Activated naive CD4-positive, alpha-beta T cell treated with anti-CD3 and anti-CD28 coated beads, Interleukin-2, amount 10 ng/mL, durations not matched to agents 7 days and 5 days (primary cell): ENCODE results near the gene CHD6.
A peak's percentile ranks its signal among the peaks of the same experiment; 100 is the strongest.

ENCODE experiments used
- CTCF ChIA-PET: fragments of 350-600 bp; sonication (Branson Sonifier 250); formaldehyde crosslinking; loops from one replicate; lab custom pipeline; 2021; ENCODE audit warnings: antibody characterized with exemption; lab: Charles Lee
- DNase-seq: peaks from one replicate; pipeline ENCODE4 v3.0.0-alpha.2; 2020
- H3K27ac Mint-ChIP-seq: one replicate; pipeline ENCODE4 v1.8.0; 2021; ENCODE audit warnings: mild to moderate bottlenecking, moderate library complexity, mixed read lengths
- H3K27me3 Mint-ChIP-seq: one replicate; pipeline ENCODE4 v1.8.0; 2021; ENCODE audit warnings: mild to moderate bottlenecking, mixed read lengths
- H3K36me3 Mint-ChIP-seq: one replicate; pipeline ENCODE4 v1.8.0; 2021; ENCODE audit warnings: mixed read lengths
- H3K4me1 Mint-ChIP-seq: one replicate; pipeline ENCODE4 v1.8.0; 2021; ENCODE audit warnings: mixed read lengths
- H3K4me3 Mint-ChIP-seq: one replicate; pipeline ENCODE4 v1.8.0; 2021; ENCODE audit warnings: mild to moderate bottlenecking, moderate library complexity, mixed read lengths
- H3K9me3 Mint-ChIP-seq: one replicate; pipeline ENCODE4 v1.8.0; 2021; ENCODE audit warnings: mixed read lengths

The CHD6 gene

GRCh38 chr20:41616228-41616627, 1.9 kb downstream of the CHD6 start:
- peak overlapping the region; percentile 53 for H3K27ac Mint-ChIP-seq

DNA sequence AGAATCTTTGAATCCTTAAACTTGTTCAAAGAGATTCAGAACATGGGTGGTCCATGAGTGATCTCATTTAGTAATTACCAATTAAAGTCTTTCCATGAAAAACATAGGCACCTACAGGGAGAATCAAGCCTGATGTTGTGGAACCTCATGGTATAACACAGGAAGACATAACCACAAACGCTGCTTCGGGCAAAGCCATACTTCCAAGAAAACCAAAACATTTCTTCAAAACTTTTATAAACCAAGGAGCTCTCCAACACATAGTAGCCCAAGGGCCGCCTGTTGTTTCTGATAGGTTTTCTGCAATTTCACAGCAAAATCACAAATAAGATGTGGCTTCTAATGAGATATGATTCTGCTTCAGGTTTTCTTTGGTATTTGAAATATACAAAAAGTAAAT, 2.5 kb downstream of the CHD6 start:
- H3K27ac Mint-ChIP-seq, result no peak overlapping the region
- H3K9me3 Mint-ChIP-seq, result no peaks in the 10 kb centered on the region
- CTCF ChIA-PET, result interaction anchor here (0.6 kb wide), 1 partner anchor 360 kb away, joined by 3 read pairs; no protein-coding TSS in a partner anchor
- H3K4me3 Mint-ChIP-seq, result no peak overlapping the region
- peaks cover 41% of the 10 kb centered on the region for H3K4me1 Mint-ChIP-seq
- H3K36me3 Mint-ChIP-seq, result peaks cover 3% of the 10 kb centered on the region
- H3K27me3 Mint-ChIP-seq, result peaks cover 9% of the 10 kb centered on the region
- no peak for DNase-seq

More at GRCh38 chr20:41616228-41616627, 1.9 kb downstream of the CHD6 start:
- H3K27me3 Mint-ChIP-seq, result peaks cover 9% of the 10 kb centered on the region
- peaks cover 41% of the 10 kb centered on the region for H3K4me1 Mint-ChIP-seq
- peaks cover 3% of the 10 kb centered on the region for H3K36me3 Mint-ChIP-seq
- no peaks in the 10 kb centered on the region for H3K9me3 Mint-ChIP-seq
- DNase-seq, result no peak
- peak overlapping the region; percentile 91 for H3K4me3 Mint-ChIP-seq
- CTCF ChIA-PET, result no interaction called here

DNA sequence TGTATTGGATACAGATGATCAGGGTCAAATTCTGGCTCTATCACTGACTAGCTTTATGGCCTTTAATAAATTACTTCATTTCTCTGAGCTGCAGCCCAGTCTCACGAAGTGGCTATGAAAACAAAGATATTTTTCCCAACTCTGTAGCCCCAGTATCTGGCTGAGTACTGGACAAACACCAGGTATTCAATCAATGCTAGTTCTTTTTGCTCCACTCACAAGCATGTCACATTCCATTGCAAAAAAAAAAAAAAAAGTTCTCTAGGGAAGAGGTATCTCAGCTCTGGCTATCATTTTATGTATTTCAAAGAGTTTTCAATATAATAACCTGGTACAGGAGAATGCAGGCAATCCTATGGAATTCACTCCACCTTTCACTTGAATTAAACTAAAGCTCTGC, 3.1 kb downstream of the CHD6 start:
- no peaks in the 10 kb centered on the region for H3K9me3 Mint-ChIP-seq
- no peak for DNase-seq
- H3K4me3 Mint-ChIP-seq, result no peak overlapping the region
- no peak overlapping the region for H3K27ac Mint-ChIP-seq
- H3K36me3 Mint-ChIP-seq, result peaks cover 3% of the 10 kb centered on the region
- H3K27me3 Mint-ChIP-seq, result peaks cover 8% of the 10 kb centered on the region
- peaks cover 41% of the 10 kb centered on the region for H3K4me1 Mint-ChIP-seq
- CTCF ChIA-PET, result interaction anchor here (0.6 kb wide), 1 partner anchor 360 kb away, joined by 3 read pairs; no protein-coding TSS in a partner anchor

GRCh38 chr20:41613321-41613720, 4.9 kb downstream of the CHD6 start:
- Mint-ChIP-seq H3K9me3 (no peaks in the 10 kb centered on the region), H3K27me3 (no peaks in the 10 kb centered on the region), H3K4me3 (no peak overlapping the region), H3K36me3 (peaks cover 3% of the 10 kb centered on the region), H3K27ac (no peak overlapping the region), H3K4me1 (peaks cover 33% of the 10 kb centered on the region)
- DNase-seq, result no peak
- CTCF ChIA-PET, result no interaction called here

DNA sequence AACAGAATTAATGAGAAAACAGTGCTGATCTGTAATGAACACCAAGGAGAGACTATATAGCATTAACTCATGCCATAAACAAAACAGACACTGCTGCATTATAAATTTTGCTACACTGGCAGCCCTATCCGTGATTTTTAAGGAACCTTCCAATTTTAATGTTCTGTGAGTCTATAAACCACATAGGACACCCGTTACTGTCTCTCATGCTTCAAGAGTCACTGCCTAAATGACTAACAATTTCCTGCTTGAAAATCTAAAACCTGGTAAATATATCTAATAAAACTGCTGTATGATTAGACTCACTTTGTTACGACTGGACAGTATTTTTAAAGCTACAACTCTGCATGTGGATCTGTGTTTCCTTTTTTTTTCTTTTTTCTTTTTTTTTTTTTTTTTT, 8.7 kb downstream of the CHD6 start:
- Mint-ChIP-seq H3K4me1 (peaks cover 8% of the 10 kb centered on the region), H3K27ac (no peak overlapping the region), H3K36me3 (peaks cover 2% of the 10 kb centered on the region), H3K27me3 (no peaks in the 10 kb centered on the region), H3K4me3 (no peak overlapping the region), H3K9me3 (no peaks in the 10 kb centered on the region)
- no peak for DNase-seq
- CTCF ChIA-PET, result no interaction called here

DNA sequence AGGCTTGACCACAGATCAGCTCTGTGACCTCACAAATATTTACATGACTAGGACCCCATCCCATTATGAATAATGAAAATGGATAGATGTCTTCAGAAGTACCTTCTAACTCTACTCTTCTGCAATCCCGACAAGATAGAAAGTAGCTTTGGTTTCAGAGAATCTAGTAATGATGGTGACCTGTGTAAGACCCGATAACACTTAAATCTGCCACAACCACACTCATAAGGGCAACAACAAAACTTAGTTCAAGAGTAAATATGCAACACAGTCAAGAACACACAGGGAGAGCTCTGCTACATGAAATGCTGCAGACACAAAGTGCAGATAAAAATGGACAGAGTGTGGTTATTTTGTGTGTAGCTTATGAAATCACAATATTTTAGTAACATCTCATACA, 9.6 kb downstream of the CHD6 start:
- no peak overlapping the region for H3K27ac Mint-ChIP-seq
- no peaks in the 10 kb centered on the region for H3K9me3 Mint-ChIP-seq
- DNase-seq, result no peak
- CTCF ChIA-PET, result no interaction called here
- peaks cover 6% of the 10 kb centered on the region for H3K4me1 Mint-ChIP-seq
- H3K36me3 Mint-ChIP-seq, result peaks cover 2% of the 10 kb centered on the region
- no peak overlapping the region for H3K4me3 Mint-ChIP-seq
- H3K27me3 Mint-ChIP-seq, result no peaks in the 10 kb centered on the region

DNA sequence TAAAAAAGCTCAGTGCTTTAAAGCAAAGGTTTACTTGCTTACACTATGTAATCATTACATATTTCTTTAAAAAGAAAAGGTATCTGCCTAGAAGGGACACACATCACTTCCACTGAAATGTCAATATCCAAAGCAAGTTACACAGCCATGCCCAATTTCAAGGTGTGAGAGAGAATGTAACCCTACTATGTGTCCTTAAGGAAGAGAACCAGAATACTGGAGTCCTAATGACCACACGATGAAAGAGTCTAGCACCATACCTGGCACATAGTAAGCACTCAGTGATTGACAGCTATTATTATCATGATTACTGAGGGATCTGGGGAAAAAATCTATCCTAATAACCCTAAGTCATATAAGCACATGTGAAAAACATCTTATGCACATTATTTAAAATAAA, 10.4 kb downstream of the CHD6 start:
- Mint-ChIP-seq H3K4me1 (peaks cover 6% of the 10 kb centered on the region), H3K9me3 (no peaks in the 10 kb centered on the region), H3K36me3 (peaks cover 2% of the 10 kb centered on the region), H3K27me3 (no peaks in the 10 kb centered on the region), H3K27ac (no peak overlapping the region), H3K4me3 (no peak overlapping the region)
- CTCF ChIA-PET, result interaction anchor here (0.7 kb wide), 1 partner anchor 14 kb away, joined by 3 read pairs; no protein-coding TSS in a partner anchor
- DNase-seq, result no peak

GRCh38 chr20:41604002-41604401, 14.2 kb downstream of the CHD6 start:
- Mint-ChIP-seq H3K4me3 (no peak overlapping the region), H3K27ac (no peak overlapping the region), H3K27me3 (no peaks in the 10 kb centered on the region), H3K36me3 (peaks cover 19% of the 10 kb centered on the region), H3K4me1 (peaks cover 4% of the 10 kb centered on the region), H3K9me3 (peaks cover 28% of the 10 kb centered on the region)
- CTCF ChIA-PET, result no interaction called here
- no peak for DNase-seq

- no peak for DNase-seq
- H3K27ac Mint-ChIP-seq, result no peak overlapping the region
- no peak overlapping the region for H3K4me3 Mint-ChIP-seq
- peaks cover 22% of the 10 kb centered on the region for H3K36me3 Mint-ChIP-seq
- peaks cover 49% of the 10 kb centered on the region for H3K9me3 Mint-ChIP-seq
- no peaks in the 10 kb centered on the region for H3K27me3 Mint-ChIP-seq
- CTCF ChIA-PET, result no interaction called here
- H3K4me1 Mint-ChIP-seq, result no peaks in the 10 kb centered on the region
Observed at GRCh38 chr20:41601742-41602141, 16.4 kb downstream of the CHD6 start.

DNA sequence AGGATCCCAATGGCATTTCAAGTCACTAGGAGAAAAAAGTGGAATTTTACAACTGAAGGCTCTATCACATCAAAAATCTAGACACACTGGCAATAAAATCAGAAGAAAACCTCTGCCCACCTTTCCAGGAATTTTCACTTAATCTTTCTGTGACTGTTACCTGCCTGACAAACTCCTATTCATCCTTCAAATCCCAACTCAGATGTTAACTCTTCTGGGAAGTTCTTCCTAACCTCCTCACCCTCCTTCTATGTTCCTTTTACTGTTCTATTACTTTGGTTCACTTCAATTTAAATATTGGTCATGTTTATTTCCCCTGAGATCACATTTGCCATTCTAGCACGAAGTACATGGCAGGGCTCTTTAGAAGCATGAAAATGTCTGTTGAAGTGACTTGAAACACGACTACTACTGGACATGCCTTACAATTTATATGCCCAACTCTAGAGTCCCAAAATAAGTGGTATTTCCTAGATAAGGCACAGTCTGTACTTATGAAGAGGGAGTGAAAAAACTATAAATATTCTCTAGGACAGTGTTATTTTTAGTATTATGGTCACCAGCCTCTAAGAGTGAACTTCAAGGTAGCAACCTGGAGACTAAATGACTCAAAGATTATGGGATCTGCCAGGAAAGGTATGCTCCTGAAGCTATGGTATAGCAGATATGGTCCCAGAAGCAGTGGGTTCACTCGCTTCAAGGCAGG, 17.1 kb downstream of the CHD6 start:
- Mint-ChIP-seq H3K27me3 (no peaks in the 10 kb centered on the region), H3K27ac (no peak overlapping the region), H3K4me3 (no peak overlapping the region), H3K9me3 (peaks cover 55% of the 10 kb centered on the region), H3K36me3 (peaks cover 27% of the 10 kb centered on the region), H3K4me1 (no peaks in the 10 kb centered on the region)
- CTCF ChIA-PET, result no interaction called here
- DNase-seq, result no peak

DNA sequence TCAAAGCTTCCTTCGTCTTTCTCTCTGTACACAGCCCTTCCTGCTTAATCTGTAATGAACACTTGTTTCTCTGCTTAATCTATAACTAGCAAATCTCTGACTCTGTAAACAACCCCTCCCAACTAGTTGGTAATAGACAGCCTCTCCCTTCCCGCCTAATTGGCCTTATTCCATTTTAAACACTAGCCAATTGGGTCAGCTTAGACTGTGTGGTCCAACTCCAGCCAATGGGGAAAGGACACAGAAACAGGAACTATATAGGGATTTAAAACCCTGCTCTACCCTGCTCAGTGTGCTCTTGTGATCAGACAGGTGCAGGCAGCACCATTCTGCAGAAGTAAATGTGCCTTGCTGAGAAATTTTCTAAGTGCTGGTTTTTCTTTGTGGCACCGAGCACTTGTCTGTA, 18.5 kb downstream of the CHD6 start:
- Mint-ChIP-seq H3K4me1 (peaks cover 4% of the 10 kb centered on the region), H3K9me3 (peaks cover 67% of the 10 kb centered on the region), H3K36me3 (peaks cover 39% of the 10 kb centered on the region), H3K4me3 (no peak overlapping the region), H3K27me3 (no peaks in the 10 kb centered on the region), H3K27ac (no peak overlapping the region)
- CTCF ChIA-PET, result no interaction called here
- no peak for DNase-seq

GRCh38 chr20:41598719-41599118, 19.5 kb downstream of the CHD6 start:
- no peak overlapping the region for H3K27ac Mint-ChIP-seq
- CTCF ChIA-PET, result interaction anchor here (0.6 kb wide), 1 partner anchor 132 kb away, joined by 3 read pairs; no protein-coding TSS in a partner anchor
- peaks cover 47% of the 10 kb centered on the region for H3K36me3 Mint-ChIP-seq
- peaks cover 75% of the 10 kb centered on the region for H3K9me3 Mint-ChIP-seq
- H3K4me3 Mint-ChIP-seq, result no peak overlapping the region
- H3K27me3 Mint-ChIP-seq, result no peaks in the 10 kb centered on the region
- no peak for DNase-seq
- peaks cover 4% of the 10 kb centered on the region for H3K4me1 Mint-ChIP-seq

DNA sequence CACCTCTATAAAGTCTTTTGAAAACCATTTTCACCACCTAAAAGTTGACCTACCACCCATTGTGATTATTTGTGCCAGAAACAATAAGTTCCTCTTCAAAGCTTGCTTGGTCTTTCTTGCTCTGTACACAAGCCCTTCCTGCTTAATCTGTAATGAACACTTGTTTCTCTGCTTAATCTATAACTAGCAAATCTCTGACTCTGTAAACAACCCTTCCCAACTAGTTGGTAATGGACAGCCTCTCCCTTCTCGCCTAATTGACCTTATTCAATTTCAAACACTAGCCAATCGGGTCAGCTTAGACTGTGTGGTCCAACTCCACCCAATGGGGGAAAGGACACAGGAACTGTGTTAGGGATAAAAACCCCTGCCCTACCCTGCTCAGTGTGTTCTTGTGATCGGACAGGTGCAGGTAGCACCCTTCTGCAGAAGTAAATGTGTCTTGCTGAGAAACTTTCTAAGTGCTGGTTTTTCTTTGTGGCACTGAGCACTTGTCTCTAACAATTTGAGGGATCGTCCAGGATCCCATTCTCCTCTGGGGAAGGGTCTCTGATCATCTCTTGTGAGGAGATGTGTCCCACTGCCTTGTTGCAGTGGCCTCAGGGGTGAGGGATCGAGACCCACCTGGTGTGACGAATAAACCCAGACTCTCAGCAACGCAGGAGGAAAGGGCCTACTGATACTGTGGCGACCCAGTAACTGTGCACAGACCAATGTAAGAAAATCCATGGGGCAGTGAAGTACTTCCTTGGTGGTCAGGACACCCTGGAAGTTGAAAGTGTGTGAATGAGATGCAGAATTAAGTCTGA, 23.5 kb downstream of the CHD6 start:
- CTCF ChIA-PET, result no interaction called here
- peaks cover 4% of the 10 kb centered on the region for H3K4me1 Mint-ChIP-seq
- peaks cover 65% of the 10 kb centered on the region for H3K9me3 Mint-ChIP-seq
- no peaks in the 10 kb centered on the region for H3K27me3 Mint-ChIP-seq
- H3K4me3 Mint-ChIP-seq, result no peak overlapping the region
- DNase-seq, result no peak
- peaks cover 43% of the 10 kb centered on the region for H3K36me3 Mint-ChIP-seq
- H3K27ac Mint-ChIP-seq, result no peak overlapping the region

- no peak overlapping the region for H3K4me3 Mint-ChIP-seq
- H3K4me1 Mint-ChIP-seq, result peaks cover 4% of the 10 kb centered on the region
- H3K36me3 Mint-ChIP-seq, result peaks cover 37% of the 10 kb centered on the region
- DNase-seq, result no peak
- no peak overlapping the region for H3K27ac Mint-ChIP-seq
- peaks cover 58% of the 10 kb centered on the region for H3K9me3 Mint-ChIP-seq
- H3K27me3 Mint-ChIP-seq, result no peaks in the 10 kb centered on the region
- CTCF ChIA-PET, result no interaction called here
Observed at GRCh38 chr20:41592516-41593216, 25.5 kb downstream of the CHD6 start.
